Measurements from ENCODE around the gene ADORA2B. TPM values are rescaled to one million over a fixed set of nuclear protein-coding genes. Genes with fewer than 3 reads are reported as not detected.

Gene ADORA2B
- total RNA-seq, 6 donors from 2014 or later: 4.2 to 18.8 (median 9.4) TPM

GRCh38 chr17:15947976-15948752 lies 3.2 kb downstream of the ADORA2B start:
- no peak for ATAC-seq (ENCODE audit: low FRiP score in 2 of 2)
- H3K9me3 ChIP-seq: no peaks in the 10 kb centered on the region
- WGBS, 2 donors: 90 to 92% methylated on average over 9 to 10 of the region's 16 CpGs
- DNase-seq: peak in 1 of 2 donors; percentile 22
- peaks cover 18 to 40% (median 33%) of the 10 kb centered on the region in 4 donors for H3K4me1 ChIP-seq
- TF ChIP-seq EP300 (IDR thresholded peaks at IDR 0.05) (no peak), POLR2AphosphoS5 (IDR thresholded peaks at IDR 0.05) (no peak), CTCF (IDR thresholded peaks at IDR 0.05) (no peak), POLR2A (IDR thresholded peaks at IDR 0.05) (no peak)
- no peak overlapping the region for H3K4me3 ChIP-seq
- peak overlapping the region in 1 of 4 donors; percentile 24 for H3K27ac ChIP-seq
- H3K36me3 ChIP-seq: no peaks in the 10 kb centered on the region
- H3K27me3 ChIP-seq: no peaks in the 10 kb centered on the region

DNA sequence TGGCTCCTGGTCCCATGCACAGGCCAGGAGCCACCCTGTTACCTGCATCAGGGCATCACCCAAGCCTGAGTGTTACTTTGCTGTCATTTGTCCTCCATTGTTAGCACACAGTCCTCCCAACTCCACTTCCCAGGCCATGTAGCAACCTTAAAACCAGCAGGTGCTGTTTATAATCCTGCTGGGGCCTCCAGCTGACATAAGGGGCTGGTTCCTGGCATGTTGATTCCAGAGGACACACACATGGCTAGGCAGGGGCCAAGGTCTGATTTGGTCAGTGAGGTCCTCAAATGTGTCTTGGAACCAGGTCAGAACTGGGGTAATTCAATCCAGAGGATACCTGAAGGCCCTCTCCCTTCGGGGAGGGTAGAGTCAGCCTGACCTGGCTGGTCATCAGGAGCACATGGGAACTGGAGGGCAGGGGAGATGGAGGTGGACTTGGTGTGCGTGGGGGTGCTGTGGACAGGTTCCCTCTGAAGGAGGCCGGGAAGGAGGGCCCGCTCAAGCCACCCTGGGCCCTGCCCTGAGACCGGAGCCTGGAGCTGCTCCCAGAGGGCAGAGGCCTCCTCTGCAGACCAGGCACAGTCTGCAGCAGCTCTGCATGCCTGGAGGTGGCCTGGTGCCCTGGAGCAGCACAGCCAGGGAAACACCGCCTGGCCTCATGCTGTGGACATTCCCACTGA lies 6.6 kb downstream of the ADORA2B start:
- DNase-seq: peak in 1 of 2 donors; percentile 62
- H3K4me3 ChIP-seq: no peak overlapping the region
- peaks cover 0 to 22% (median 17%) of the 10 kb centered on the region in 4 donors for H3K4me1 ChIP-seq
- TF ChIP-seq POLR2A (IDR thresholded peaks at IDR 0.05) (no peak), EP300 (IDR thresholded peaks at IDR 0.05) (no peak), POLR2AphosphoS5 (IDR thresholded peaks at IDR 0.05) (no peak)
- no peak for ATAC-seq (ENCODE audit: low FRiP score in 2 of 2)
- WGBS, 2 donors: 82 to 94% methylated on average over 2 to 6 of the region's 6 CpGs
- no peaks in the 10 kb centered on the region for H3K36me3 ChIP-seq
- H3K27me3 ChIP-seq: no peaks in the 10 kb centered on the region
- H3K9me3 ChIP-seq: no peaks in the 10 kb centered on the region
- H3K27ac ChIP-seq: no peak overlapping the region

- DNase-seq (no peak), ATAC-seq (ENCODE audit: low FRiP score in 2 of 2) (no peak)
- Histone ChIP-seq H3K4me1 (peaks cover 0 to 16% (median 11%) of the 10 kb centered on the region in 4 donors), H3K4me3 (no peak overlapping the region), H3K9me3 (no peaks in the 10 kb centered on the region), H3K27me3 (no peaks in the 10 kb centered on the region), H3K36me3 (no peaks in the 10 kb centered on the region), H3K27ac (no peak overlapping the region)
- TF ChIP-seq POLR2AphosphoS5 (IDR thresholded peaks at IDR 0.05) (no peak), POLR2A (IDR thresholded peaks at IDR 0.05) (no peak), EP300 (IDR thresholded peaks at IDR 0.05) (no peak), CTCF (IDR thresholded peaks at IDR 0.05) (no peak)
- WGBS, 2 donors: 85 to 93% methylated on average over 7 of the region's 7 CpGs
These were observed 7.2 kb downstream of the ADORA2B start for GRCh38 chr17:15952048-15952532.

DNA sequence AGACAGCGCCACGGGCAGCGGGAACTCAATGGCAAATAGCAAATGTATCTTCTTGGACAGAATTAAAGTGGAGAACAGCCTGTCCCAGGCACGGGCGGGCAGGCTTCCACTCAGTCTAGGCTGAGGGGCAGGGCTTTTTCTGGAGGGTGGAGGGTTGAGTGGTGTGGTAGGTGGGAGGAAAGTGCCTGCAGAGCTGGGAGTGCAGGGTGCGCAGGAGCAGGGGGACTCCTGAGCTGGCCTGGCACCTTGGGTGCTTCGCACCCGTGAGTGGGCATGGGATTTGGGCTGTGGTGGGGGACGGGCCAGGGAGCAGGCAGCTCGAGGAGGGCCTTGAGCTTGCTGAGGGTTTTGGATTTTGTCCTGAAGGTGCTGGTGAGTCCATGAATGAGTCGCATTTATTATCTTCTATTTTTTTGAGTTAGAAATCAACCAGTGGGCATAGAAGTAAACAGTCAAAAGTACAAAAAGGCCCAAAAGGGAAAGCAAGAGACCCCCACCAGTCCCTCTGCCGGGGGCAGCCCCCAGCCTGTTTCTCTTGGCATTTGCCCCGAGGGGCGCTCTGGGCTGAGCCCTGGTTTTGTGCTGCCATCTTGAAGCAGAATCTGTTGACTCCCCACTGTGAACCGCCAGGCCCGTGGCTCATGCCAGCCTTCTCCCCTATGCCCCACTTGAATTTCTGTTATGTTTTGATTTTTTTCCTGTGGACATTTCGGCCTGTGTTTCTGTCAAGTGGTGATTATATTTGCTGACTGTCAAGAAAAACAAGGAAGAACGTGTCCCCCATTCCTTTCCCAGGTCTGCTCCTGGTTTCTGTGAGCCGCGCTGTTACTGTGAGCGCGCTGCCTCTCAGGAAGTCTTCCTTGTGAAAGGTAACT lies 8.2 kb downstream of the ADORA2B start:
- TF ChIP-seq POLR2A (IDR thresholded peaks at IDR 0.05) (no peak), CTCF (IDR thresholded peaks at IDR 0.05) (no peak), POLR2AphosphoS5 (IDR thresholded peaks at IDR 0.05) (no peak), EP300 (IDR thresholded peaks at IDR 0.05) (no peak)
- Histone ChIP-seq H3K4me1 (peaks cover 0 to 9% (median 6%) of the 10 kb centered on the region in 4 donors), H3K27me3 (no peaks in the 10 kb centered on the region), H3K9me3 (no peaks in the 10 kb centered on the region), H3K4me3 (no peak overlapping the region), H3K27ac (peak overlapping the region in 1 of 4 donors; percentile 16), H3K36me3 (no peaks in the 10 kb centered on the region)
- WGBS, 2 donors: 77 to 80% methylated on average over 22 of the region's 22 CpGs
- ATAC-seq (ENCODE audit: low FRiP score in 2 of 2) (no peak), DNase-seq (peak in 1 of 2 donors; percentile 48)
